ENCODE measurements around the gene RNF44. TPM values are rescaled to one million over a fixed set of nuclear protein-coding genes. Genes with fewer than 3 reads are reported as not detected.

RNF44 gene
- total and polyA plus RNA-seq, 2 experiments from 2014 or later: 13.0 to 17.4 TPM

GRCh38 chr5:176528301-176528700 is 8.9 kb downstream of the RNF44 start:
- DNase-seq (ENCODE audit: low spot score): no peak
- Histone ChIP-seq H3K4me3 (no peak overlapping the region), H3K9me3 (ENCODE audit: low read depth) (no peaks in the 10 kb centered on the region), H4K20me1 (ENCODE audit: insufficient read depth, poor library complexity, severe bottlenecking) (peaks cover 20% of the 10 kb centered on the region), H3K27ac (no peak overlapping the region), H3K9me2 (replicated peaks; ENCODE audit: insufficient read depth) (no peaks in the 10 kb centered on the region), H3K4me2 (no peak overlapping the region), H3K4me1 (ENCODE audit: insufficient read depth) (peaks cover 11% of the 10 kb centered on the region), H3K36me3 (replicated peaks; ENCODE audit: insufficient read depth, low read depth) (no peaks in the 10 kb centered on the region), H2AFZ (no peak overlapping the region), H3K27me3 (no peaks in the 10 kb centered on the region), H3K79me2 (peaks cover 20% of the 10 kb centered on the region)
- no peak for TF ChIP-seq EZH2 (IDR thresholded peaks at IDR 0.05; ENCODE audit: borderline replicate concordance)
- TF ChIP-seq, protein P1, sequence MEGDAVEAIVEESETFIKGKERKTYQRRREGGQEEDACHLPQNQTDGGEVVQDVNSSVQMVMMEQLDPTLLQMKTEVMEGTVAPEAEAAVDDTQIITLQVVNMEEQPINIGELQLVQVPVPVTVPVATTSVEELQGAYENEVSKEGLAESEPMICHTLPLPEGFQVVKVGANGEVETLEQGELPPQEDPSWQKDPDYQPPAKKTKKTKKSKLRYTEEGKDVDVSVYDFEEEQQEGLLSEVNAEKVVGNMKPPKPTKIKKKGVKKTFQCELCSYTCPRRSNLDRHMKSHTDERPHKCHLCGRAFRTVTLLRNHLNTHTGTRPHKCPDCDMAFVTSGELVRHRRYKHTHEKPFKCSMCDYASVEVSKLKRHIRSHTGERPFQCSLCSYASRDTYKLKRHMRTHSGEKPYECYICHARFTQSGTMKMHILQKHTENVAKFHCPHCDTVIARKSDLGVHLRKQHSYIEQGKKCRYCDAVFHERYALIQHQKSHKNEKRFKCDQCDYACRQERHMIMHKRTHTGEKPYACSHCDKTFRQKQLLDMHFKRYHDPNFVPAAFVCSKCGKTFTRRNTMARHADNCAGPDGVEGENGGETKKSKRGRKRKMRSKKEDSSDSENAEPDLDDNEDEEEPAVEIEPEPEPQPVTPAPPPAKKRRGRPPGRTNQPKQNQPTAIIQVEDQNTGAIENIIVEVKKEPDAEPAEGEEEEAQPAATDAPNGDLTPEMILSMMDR (IDR thresholded peaks at IDR 0.05; ENCODE audit: poor library complexity): no peak
- TF ChIP-seq EZH2phosphoT487 (IDR thresholded peaks at IDR 0.05; ENCODE audit: low read depth, severe bottlenecking, unreplicated experiment): no peak
- WGBS (ENCODE audit: low lambda C conversion rate, missing lambda C conversion rate): 96% methylated on average over 11 of the region's 11 CpGs

GRCh38 chr5:176527246-176528222 is 9.7 kb downstream of the RNF44 start:
- Histone ChIP-seq H3K4me3 (no peak overlapping the region), H3K79me2 (peaks cover 13% of the 10 kb centered on the region), H4K20me1 (ENCODE audit: insufficient read depth, poor library complexity, severe bottlenecking) (peaks cover 13% of the 10 kb centered on the region), H2AFZ (no peak overlapping the region), H3K27me3 (no peaks in the 10 kb centered on the region), H3K9me2 (replicated peaks; ENCODE audit: insufficient read depth) (no peaks in the 10 kb centered on the region), H3K4me1 (ENCODE audit: insufficient read depth) (peaks cover 6% of the 10 kb centered on the region), H3K9me3 (ENCODE audit: low read depth) (no peaks in the 10 kb centered on the region), H3K36me3 (replicated peaks; ENCODE audit: insufficient read depth, low read depth) (no peaks in the 10 kb centered on the region), H3K27ac (no peak overlapping the region), H3K4me2 (no peak overlapping the region)
- no peak for DNase-seq (ENCODE audit: low spot score)
- WGBS (ENCODE audit: low lambda C conversion rate, missing lambda C conversion rate): 93% methylated on average over 29 of the region's 34 CpGs
- TF ChIP-seq EZH2phosphoT487 (IDR thresholded peaks at IDR 0.05; ENCODE audit: low read depth, severe bottlenecking, unreplicated experiment) (no peak), EZH2 (IDR thresholded peaks at IDR 0.05; ENCODE audit: borderline replicate concordance) (no peak)
- TF ChIP-seq, protein P1 (IDR thresholded peaks at IDR 0.05; ENCODE audit: poor library complexity): no peak

GRCh38 chr5:176526462-176526861 is 10.7 kb downstream of the RNF44 start:
- Histone ChIP-seq H3K4me3 (no peak overlapping the region), H3K36me3 (replicated peaks; ENCODE audit: insufficient read depth, low read depth) (no peaks in the 10 kb centered on the region), H3K9me2 (replicated peaks; ENCODE audit: insufficient read depth) (no peaks in the 10 kb centered on the region), H3K4me1 (ENCODE audit: insufficient read depth) (peaks cover 4% of the 10 kb centered on the region), H3K9me3 (ENCODE audit: low read depth) (no peaks in the 10 kb centered on the region), H3K79me2 (peaks cover 2% of the 10 kb centered on the region), H4K20me1 (ENCODE audit: insufficient read depth, poor library complexity, severe bottlenecking) (peaks cover 4% of the 10 kb centered on the region), H2AFZ (no peak overlapping the region), H3K27ac (no peak overlapping the region), H3K4me2 (no peak overlapping the region), H3K27me3 (no peaks in the 10 kb centered on the region)
- no peak for DNase-seq (ENCODE audit: low spot score)
- WGBS (ENCODE audit: low lambda C conversion rate, missing lambda C conversion rate): 93% methylated on average over 9 of the region's 9 CpGs
- TF ChIP-seq EZH2 (IDR thresholded peaks at IDR 0.05; ENCODE audit: borderline replicate concordance) (no peak), EZH2phosphoT487 (IDR thresholded peaks at IDR 0.05; ENCODE audit: low read depth, severe bottlenecking, unreplicated experiment) (no peak)
- TF ChIP-seq, protein P1 (IDR thresholded peaks at IDR 0.05; ENCODE audit: poor library complexity): no peak

All from hepatocyte (in vitro differentiated cells).